Transverse colon (tissue), 4 donors: ENCODE results near the gene ZNF740.

Experiments
- CTCF ChIP-seq, 5 experiments: fragments of 200-600 bp in 3 of 5; fragments of 450-650 bp in 2 of 5; sonication (generic) in 3 of 5; IDR thresholded peaks; 1 replicate in 2 of 5; 2 replicates in 3 of 5; pipeline ENCODE4 v1.5.1; 2016 to 2017; ENCODE audit warnings: antibody characterized with exemption in 5 of 5, inconsistent platforms in 3 of 5, mild to moderate bottlenecking in 2 of 5, moderate library complexity in 1 of 5
- POLR2A ChIP-seq: fragments of 450-650 bp; IDR thresholded peaks from one replicate; pipeline ENCODE4 v1.6.1; 2016; ENCODE audit warnings: antibody characterized with exemption, mild to moderate bottlenecking, moderate library complexity
- POLR2AphosphoS5 ChIP-seq, 3 donors: sonication (generic); formaldehyde crosslinking; IDR thresholded peaks; one replicate each; pipeline ENCODE4 v1.6.1; 2016; ENCODE audit warnings: antibody characterized with exemption in 3 of 3

GRCh38 chr12:53172352-53172751 lies 8.2 kb upstream of the ZNF740 start:
- TF ChIP-seq CTCF (IDR thresholded peaks at IDR 0.05) (no peak), POLR2AphosphoS5 (IDR thresholded peaks at IDR 0.05) (no peak), POLR2A (no peak)
